PFSK-1 (cell line): ENCODE data around the gene TERF2IP.

Experiments used
- FOXP2 ChIP-seq: optimal IDR thresholded peaks from 2 replicates; pipeline ENCODE3; 2011; ENCODE audit warnings: borderline replicate concordance, control low read depth, inconsistent platforms; ENCODE audit not compliant: insufficient read depth; ENCODE audit errors: extremely low read length, extremely low read depth
- POLR2AphosphoS5 ChIP-seq: IDR thresholded peaks from 2 replicates; pipeline ENCODE4 v1.6.1; 2012; ENCODE audit warnings: low read depth, mild to moderate bottlenecking, control low read depth, low read length, moderate library complexity
- REST ChIP-seq, 2 experiments: IDR thresholded peaks; 2 replicates each; pipeline versions ENCODE4 v1.6.1 to v1.8.0; 2011 to 2012; ENCODE audit warnings: low read depth in 2 of 2, low read length in 2 of 2, control low read depth in 1 of 2, inconsistent platforms in 1 of 2, mild to moderate bottlenecking in 1 of 2, moderate library complexity in 1 of 2; ENCODE audit not compliant: insufficient read depth in 1 of 2
- SIN3A ChIP-seq: IDR thresholded peaks from 2 replicates; pipeline ENCODE4 v1.6.1; 2012; ENCODE audit warnings: mild to moderate bottlenecking, low read length, moderate library complexity, borderline replicate concordance; ENCODE audit not compliant: insufficient read depth
- TAF1 ChIP-seq: IDR thresholded peaks from 2 replicates; pipeline ENCODE4 v1.6.1; 2012; ENCODE audit warnings: low read length, control low read depth, borderline replicate concordance; ENCODE audit not compliant: insufficient read depth

GRCh38 chr16:75687361-75687760 is 39.8 kb downstream of the TERF2IP start:
- TF ChIP-seq POLR2AphosphoS5 (no peak), SIN3A (no peak), TAF1 (no peak), REST (IDR thresholded peaks at IDR 0.05; ENCODE audit: insufficient read depth in 1 of 2, low read depth in 2 of 2, low read length in 2 of 2) (no peak), FOXP2 (no peak)
